Sigmoid colon (tissue), 7 donors: ENCODE results near the gene SEMA3F. TPM values are rescaled to one million over a fixed set of nuclear protein-coding genes. Genes with fewer than 3 reads are reported as not detected.
A peak's percentile ranks its signal among the peaks of the same experiment; 100 is the strongest.

Experiments
- DNase-seq: peaks from one replicate; pipeline ENCODE4 v3.0.0-alpha.2; 2019
- H3K27ac ChIP-seq, 4 donors: fragments of 200-600 bp; sonication (generic); one replicate each; pipeline ENCODE4 v1.5.1; 2016 to 2019; ENCODE audit warnings: mild to moderate bottlenecking in 1 of 4
- H3K27me3 ChIP-seq, 3 donors: fragments of 200-600 bp; sonication (generic); one replicate each; pipeline ENCODE4 v1.5.1; 2019; ENCODE audit warnings: mild to moderate bottlenecking in 1 of 3
- H3K36me3 ChIP-seq, 4 donors: fragments of 200-600 bp; sonication (generic); one replicate each; pipeline ENCODE4 v1.5.1; 2016 to 2019
- H3K4me1 ChIP-seq, 4 donors: fragments of 200-600 bp; sonication (generic); one replicate each; pipeline ENCODE4 v1.5.1; 2017 to 2019
- H3K4me3 ChIP-seq, 4 donors: fragments of 200-600 bp; sonication (generic); one replicate each; pipeline ENCODE4 v1.5.1; 2017 to 2019; ENCODE audit warnings: mild to moderate bottlenecking in 2 of 4, moderate library complexity in 1 of 4
- H3K9me3 ChIP-seq, 4 donors: fragments of 200-600 bp in 3 of 4; sonication (generic) in 3 of 4; one replicate each; pipeline versions ENCODE4 v1.5.1 to v1.6.1; 2013 to 2019
- EP300 ChIP-seq, 4 donors: sonication (generic); formaldehyde crosslinking; IDR thresholded peaks; one replicate each; pipeline ENCODE4 v1.6.1; 2017; ENCODE audit warnings: antibody characterized with exemption in 4 of 4
- POLR2A ChIP-seq, 2 donors: fragments of 450-650 bp; IDR thresholded peaks; one replicate each; pipeline ENCODE4 v1.6.1; 2016; ENCODE audit warnings: antibody characterized with exemption in 2 of 2, mild to moderate bottlenecking in 2 of 2, moderate library complexity in 2 of 2
- POLR2AphosphoS5 ChIP-seq, 4 donors: sonication (generic); formaldehyde crosslinking; IDR thresholded peaks; one replicate each; pipeline ENCODE4 v1.6.1; 2017; ENCODE audit warnings: antibody characterized with exemption in 4 of 4
- WGBS, 2 donors: extraction: QIAGEN DNeasy Blood & Tissue Kit; methylation state at CpG; one replicate each; pipeline ENCODE4 v1.1.7; 2013; 5-methylcytosine and 5-hydroxymethylcytosine counted together
- intact Hi-C: fragments of 100-400 bp; cut with DNase I; formaldehyde crosslinking; loops from one replicate; pipeline ENCODE4 v1.15.1; 2023
- polyA plus RNA-seq, 3 donors: library from polyadenylated mRNA; stranded (reverse); fragments of 200-250 nt; gene quantifications; one replicate each; pipeline ENCODE4 v1.2.3, GENCODE V29; 2013
- total RNA-seq, 4 donors: library from RNA; depleted of rRNA; stranded (reverse); fragments of >200 nt; gene quantifications; one replicate each; pipeline ENCODE4 v1.1.0, GENCODE V29; 2016
- TF ChIP-seq, protein P1 (sequence below), 4 experiments: fragments of 450-650 bp in 3 of 4; fragments of 200-600 bp in 1 of 4; IDR thresholded peaks; one replicate each; pipeline ENCODE4 v1.5.1; 2016 to 2019; ENCODE audit warnings: antibody characterized with exemption in 4 of 4, mild to moderate bottlenecking in 3 of 4, moderate library complexity in 2 of 4
- donor health status: healthy with polysubstance abuse.
- donor health status: Bipolar disorder and iron deficiency.
- donor health status: healthy.

SEMA3F gene
- total and polyA plus RNA-seq, 7 donors: 0.60 to 12.3 (median 7.5) TPM

DNA sequence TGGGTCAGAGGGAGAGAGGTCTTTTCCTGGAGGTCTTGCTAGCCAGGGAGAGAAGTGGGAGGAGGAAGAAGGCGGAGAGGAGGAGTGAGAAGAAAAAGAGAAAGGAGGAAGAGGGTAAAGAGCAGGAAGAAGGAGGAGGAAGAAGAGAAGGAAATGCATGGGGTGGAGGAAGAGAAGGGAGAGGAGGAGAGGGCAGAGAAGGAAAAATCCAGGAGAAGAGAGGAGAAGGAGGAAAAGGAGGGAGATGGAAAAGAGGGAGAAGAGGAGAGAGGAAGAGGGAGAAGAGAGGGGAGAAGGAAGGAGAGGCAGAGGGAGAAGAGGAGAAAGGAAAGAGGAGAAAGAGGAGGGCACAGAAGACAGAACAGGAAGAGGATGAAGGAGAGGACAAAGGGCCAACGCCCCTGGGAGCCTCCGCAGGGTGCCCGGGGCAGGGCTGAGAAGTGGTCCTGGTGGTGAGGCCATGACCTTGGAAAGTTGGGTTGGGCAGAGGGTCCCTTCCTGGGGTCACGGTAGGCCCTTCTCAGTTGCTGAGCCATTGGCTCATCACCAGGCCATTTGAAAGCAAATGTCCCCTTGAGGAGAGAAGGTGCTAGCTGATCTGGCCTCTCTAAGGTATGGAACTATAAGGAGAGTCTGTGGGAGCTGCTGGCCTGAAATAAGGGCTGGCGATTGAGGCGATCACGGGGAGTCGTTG is 1.2 kb upstream of the SEMA3F start:
- WGBS, 2 donors: 37 to 53% methylated on average over 9 of the region's 9 CpGs
- no peaks in the 10 kb centered on the region for H3K36me3 ChIP-seq
- H3K9me3 ChIP-seq: no peaks in the 10 kb centered on the region
- H3K4me1 ChIP-seq: peaks cover 0 to 45% (median 40%) of the 10 kb centered on the region in 4 donors
- DNase-seq: no peak
- no peak overlapping the region for H3K27ac ChIP-seq
- peaks cover 0 to 7% (median 4%) of the 10 kb centered on the region in 3 donors for H3K27me3 ChIP-seq
- intact Hi-C loops: loop anchor here (2.0 kb wide), 1 partner anchor 33 kb away; no protein-coding TSS in a partner anchor
- peak overlapping the region in 3 of 4 donors; percentile 57 to 65 (median 60) for H3K4me3 ChIP-seq
- TF ChIP-seq POLR2AphosphoS5 (IDR thresholded peaks at IDR 0.05) (no peak), EP300 (IDR thresholded peaks at IDR 0.05) (no peak), POLR2A (IDR thresholded peaks at IDR 0.05) (no peak)
- TF ChIP-seq, protein P1, sequence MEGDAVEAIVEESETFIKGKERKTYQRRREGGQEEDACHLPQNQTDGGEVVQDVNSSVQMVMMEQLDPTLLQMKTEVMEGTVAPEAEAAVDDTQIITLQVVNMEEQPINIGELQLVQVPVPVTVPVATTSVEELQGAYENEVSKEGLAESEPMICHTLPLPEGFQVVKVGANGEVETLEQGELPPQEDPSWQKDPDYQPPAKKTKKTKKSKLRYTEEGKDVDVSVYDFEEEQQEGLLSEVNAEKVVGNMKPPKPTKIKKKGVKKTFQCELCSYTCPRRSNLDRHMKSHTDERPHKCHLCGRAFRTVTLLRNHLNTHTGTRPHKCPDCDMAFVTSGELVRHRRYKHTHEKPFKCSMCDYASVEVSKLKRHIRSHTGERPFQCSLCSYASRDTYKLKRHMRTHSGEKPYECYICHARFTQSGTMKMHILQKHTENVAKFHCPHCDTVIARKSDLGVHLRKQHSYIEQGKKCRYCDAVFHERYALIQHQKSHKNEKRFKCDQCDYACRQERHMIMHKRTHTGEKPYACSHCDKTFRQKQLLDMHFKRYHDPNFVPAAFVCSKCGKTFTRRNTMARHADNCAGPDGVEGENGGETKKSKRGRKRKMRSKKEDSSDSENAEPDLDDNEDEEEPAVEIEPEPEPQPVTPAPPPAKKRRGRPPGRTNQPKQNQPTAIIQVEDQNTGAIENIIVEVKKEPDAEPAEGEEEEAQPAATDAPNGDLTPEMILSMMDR (IDR thresholded peaks at IDR 0.05): no peak

DNA sequence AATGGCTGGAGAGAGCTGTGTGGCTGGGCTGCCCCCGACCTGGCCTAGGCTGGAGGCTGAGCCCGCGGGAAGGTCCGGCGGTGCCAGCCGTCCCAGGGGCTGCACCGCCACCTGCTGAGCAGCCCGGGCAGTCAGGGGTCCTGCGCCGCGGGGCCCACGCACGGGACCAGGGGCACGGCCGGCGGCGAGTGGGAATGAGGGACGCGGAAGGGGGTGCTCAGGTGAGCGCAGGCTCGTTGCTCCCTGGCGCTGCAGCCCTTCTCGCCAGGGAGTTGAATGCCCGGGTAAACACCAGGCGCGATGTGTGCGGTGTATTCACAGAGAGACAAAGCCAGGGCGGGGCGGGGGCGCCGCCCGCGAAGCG is 666 bp upstream of the SEMA3F start:
- Histone ChIP-seq H3K27ac (peak overlapping the region; percentile 60 to 90 (median 86)), H3K36me3 (no peaks in the 10 kb centered on the region), H3K4me3 (peak overlapping the region; percentile 18 to 65 (median 58)), H3K27me3 (peaks cover 0 to 7% (median 4%) of the 10 kb centered on the region in 3 donors), H3K4me1 (peaks cover 0 to 46% (median 45%) of the 10 kb centered on the region in 4 donors), H3K9me3 (no peaks in the 10 kb centered on the region)
- no peak for DNase-seq
- TF ChIP-seq, protein P1 (IDR thresholded peaks at IDR 0.05): peak in 2 of 4 experiments; percentile 29 to 37
- no peak for TF ChIP-seq EP300 (IDR thresholded peaks at IDR 0.05)
- intact Hi-C loops: loop anchor here (2.0 kb wide), 1 partner anchor 34 kb away; no protein-coding TSS in a partner anchor
- whole genome bisulfite sequencing, 2 donors: 1 to 3% methylated on average over 34 of the region's 34 CpGs

DNA sequence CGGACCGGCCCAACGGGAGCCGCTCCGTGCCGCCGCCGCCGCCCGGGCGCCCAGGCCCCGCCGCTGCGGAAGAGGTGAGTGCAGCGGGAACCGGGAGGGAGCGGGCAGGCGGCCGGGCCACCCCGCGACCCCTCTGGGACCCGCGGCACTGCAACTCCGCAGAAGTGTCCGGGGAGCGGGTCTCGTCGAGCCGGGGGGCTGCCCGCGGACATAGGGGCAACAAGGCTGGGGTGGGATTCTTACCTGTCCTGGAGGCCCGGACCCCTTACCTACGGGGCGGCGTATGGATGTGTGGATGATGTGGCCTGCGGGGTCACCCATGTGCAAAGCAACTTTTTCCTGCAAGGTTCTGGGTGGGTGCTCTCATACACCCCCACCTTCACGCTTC is 361 bp downstream of the SEMA3F start:
- Histone ChIP-seq H3K27ac (peak overlapping the region; percentile 60 to 90 (median 86)), H3K9me3 (no peaks in the 10 kb centered on the region), H3K36me3 (no peaks in the 10 kb centered on the region), H3K4me3 (peak overlapping the region; percentile 23 to 65 (median 58)), H3K4me1 (peaks cover 0 to 56% (median 53%) of the 10 kb centered on the region in 4 donors), H3K27me3 (peaks cover 0 to 7% (median 4%) of the 10 kb centered on the region in 3 donors)
- intact Hi-C loops: loop anchor here (1.0 to 2.0 kb wide), 2 partner anchors 34 to 35 kb away; no protein-coding TSS in a partner anchor
- TF ChIP-seq EP300 (IDR thresholded peaks at IDR 0.05): no peak
- no peak for TF ChIP-seq POLR2A (IDR thresholded peaks at IDR 0.05)
- TF ChIP-seq, protein P1 (IDR thresholded peaks at IDR 0.05): no peak
- TF ChIP-seq POLR2AphosphoS5 (IDR thresholded peaks at IDR 0.05): no peak
- no peak for DNase-seq
- WGBS, 2 donors: 0 to 3% methylated on average over 37 of the region's 37 CpGs

DNA sequence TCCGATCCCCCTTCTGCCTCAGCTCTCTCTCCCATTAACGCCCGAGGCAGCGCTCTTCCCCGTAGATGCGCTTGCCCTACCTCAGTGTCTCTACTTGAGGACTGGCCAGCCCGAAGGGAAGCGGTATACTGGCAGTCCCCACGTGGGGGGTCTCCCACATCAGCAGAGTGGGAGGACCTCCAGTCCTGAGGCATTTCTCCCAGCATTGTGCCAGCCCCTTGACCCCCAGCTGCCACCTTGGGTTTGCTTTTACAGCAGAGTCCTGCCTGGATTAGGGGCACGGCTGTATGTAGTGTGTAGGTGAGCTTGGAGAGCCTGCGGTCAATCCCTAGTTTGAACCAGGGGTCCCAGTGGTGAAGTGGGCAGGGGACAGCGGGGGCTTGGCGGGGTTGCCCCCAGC is 767 bp downstream of the SEMA3F start:
- WGBS, 2 donors: 5 to 27% methylated on average over 13 of the region's 13 CpGs
- peaks cover 0 to 7% (median 4%) of the 10 kb centered on the region in 3 donors for H3K27me3 ChIP-seq
- peaks cover 0 to 60% (median 57%) of the 10 kb centered on the region in 4 donors for H3K4me1 ChIP-seq
- H3K36me3 ChIP-seq: no peaks in the 10 kb centered on the region
- intact Hi-C loops: loop anchor here (1.0 to 2.0 kb wide), 2 partner anchors 33 to 35 kb away; no protein-coding TSS in a partner anchor
- TF ChIP-seq EP300 (IDR thresholded peaks at IDR 0.05) (no peak), POLR2AphosphoS5 (IDR thresholded peaks at IDR 0.05) (no peak), POLR2A (IDR thresholded peaks at IDR 0.05) (no peak)
- TF ChIP-seq, protein P1 (IDR thresholded peaks at IDR 0.05): no peak
- peak overlapping the region; percentile 4 to 65 (median 58) for H3K4me3 ChIP-seq
- no peak for DNase-seq
- peak overlapping the region; percentile 60 to 90 (median 86) for H3K27ac ChIP-seq
- no peaks in the 10 kb centered on the region for H3K9me3 ChIP-seq
